NB4 (cell line): ENCODE results near the gene FARP1.
A peak's percentile ranks its signal among the peaks of the same experiment; 100 is the strongest.

ENCODE experiments used
- DNase-seq: peaks from one replicate; pipeline ENCODE4 v3.0.0; 2010; ENCODE audit warnings: low read depth
- H3K4me3 ChIP-seq: one replicate; pipeline ENCODE4 v1.5.1; 2011; ENCODE audit warnings: mild to moderate bottlenecking, low read depth, low read length, moderate library complexity
- CTCF ChIP-seq: IDR thresholded peaks from one replicate; pipeline ENCODE4 v1.5.1; 2012; ENCODE audit warnings: low read depth, low read length
- MYC ChIP-seq: IDR thresholded peaks from 2 replicates; pipeline ENCODE4 v1.6.1; 2011; ENCODE audit warnings: low read depth, low read length
- POLR2A ChIP-seq: IDR thresholded peaks from 2 replicates; pipeline ENCODE4 v1.6.1; 2011; ENCODE audit warnings: mild to moderate bottlenecking; ENCODE audit not compliant: insufficient read length; ENCODE audit errors: extremely low read depth
- TF ChIP-seq, protein P1 (sequence below): IDR thresholded peaks from 2 replicates; pipeline ENCODE4 v1.6.1; 2011; ENCODE audit warnings: low read depth, low read length

Gene FARP1

DNA sequence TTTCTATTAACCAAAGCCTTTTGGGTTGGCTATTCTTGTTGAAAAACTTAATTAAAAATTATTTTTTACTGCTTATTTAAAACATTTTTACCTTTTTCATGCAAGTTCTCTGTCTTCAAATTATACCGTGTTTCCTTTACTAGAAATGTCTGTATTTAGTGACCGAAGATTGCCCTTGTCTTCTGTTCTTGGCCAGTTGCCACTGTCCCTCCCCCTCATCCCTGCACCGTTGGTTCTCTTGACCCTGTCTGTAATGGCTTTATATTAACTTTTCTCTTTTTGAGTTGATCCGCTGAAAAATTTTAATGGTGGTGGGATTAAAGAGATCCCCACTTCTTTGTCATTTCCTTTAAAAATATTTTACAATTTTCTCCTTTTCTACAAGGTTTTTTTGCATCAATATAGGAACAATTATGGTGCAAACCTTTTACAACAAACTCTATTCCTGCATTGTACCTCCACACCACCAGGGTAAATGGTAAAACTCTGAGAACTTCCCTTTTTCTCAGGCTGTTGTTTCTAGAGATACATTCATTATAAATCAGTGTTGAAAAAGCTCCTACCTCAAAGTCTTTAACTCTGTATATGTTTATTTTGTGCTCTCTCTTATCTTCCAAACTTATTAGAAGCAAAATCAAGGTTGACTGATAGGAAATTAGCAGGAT lies 47.1 kb downstream of the FARP1 start:
- H3K4me3 ChIP-seq, result no peak overlapping the region
- TF ChIP-seq, protein P1, sequence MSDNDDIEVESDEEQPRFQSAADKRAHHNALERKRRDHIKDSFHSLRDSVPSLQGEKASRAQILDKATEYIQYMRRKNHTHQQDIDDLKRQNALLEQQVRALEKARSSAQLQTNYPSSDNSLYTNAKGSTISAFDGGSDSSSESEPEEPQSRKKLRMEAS, result no peak
- TF ChIP-seq CTCF (no peak), MYC (no peak), POLR2A (no peak)
- DNase-seq, result peak; percentile 22

GRCh38 chr13:98190889-98191444 lies 48.1 kb downstream of the FARP1 start:
- no peak overlapping the region for H3K4me3 ChIP-seq
- TF ChIP-seq POLR2A (no peak), MYC (no peak), CTCF (no peak)
- TF ChIP-seq, protein P1, result no peak
- no peak for DNase-seq

DNA sequence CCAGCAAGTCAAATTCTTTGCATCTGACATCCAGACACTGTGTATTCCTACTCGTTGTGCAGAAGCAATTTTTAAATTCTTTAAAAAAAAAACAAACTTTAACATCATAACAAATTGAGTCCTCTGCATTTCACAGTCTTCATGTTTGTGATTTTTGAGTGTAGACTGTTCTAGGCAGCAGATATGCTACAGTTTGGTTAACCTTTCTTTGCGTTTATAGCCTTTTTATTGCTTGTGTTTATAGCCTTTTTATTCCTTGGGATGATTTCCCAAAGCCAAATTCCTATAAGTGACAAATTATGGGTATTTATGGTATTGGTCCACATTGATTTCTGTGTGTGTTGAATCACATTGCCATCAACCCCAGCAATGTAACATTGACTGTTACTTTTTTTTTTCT lies 49.1 kb downstream of the FARP1 start:
- no peak overlapping the region for H3K4me3 ChIP-seq
- TF ChIP-seq CTCF (no peak), MYC (no peak), POLR2A (no peak)
- TF ChIP-seq, protein P1, result no peak
- no peak for DNase-seq

- TF ChIP-seq POLR2A, result no peak
- TF ChIP-seq, protein P1, result no peak
- no peak overlapping the region for H3K4me3 ChIP-seq
- no peak for DNase-seq
Observed at GRCh38 chr13:98195054-98195791, 52.3 kb downstream of the FARP1 start.

- no peak for TF ChIP-seq MYC
- no peak overlapping the region for H3K4me3 ChIP-seq
Observed at GRCh38 chr13:98198683-98199082, 55.8 kb downstream of the FARP1 start.

DNA sequence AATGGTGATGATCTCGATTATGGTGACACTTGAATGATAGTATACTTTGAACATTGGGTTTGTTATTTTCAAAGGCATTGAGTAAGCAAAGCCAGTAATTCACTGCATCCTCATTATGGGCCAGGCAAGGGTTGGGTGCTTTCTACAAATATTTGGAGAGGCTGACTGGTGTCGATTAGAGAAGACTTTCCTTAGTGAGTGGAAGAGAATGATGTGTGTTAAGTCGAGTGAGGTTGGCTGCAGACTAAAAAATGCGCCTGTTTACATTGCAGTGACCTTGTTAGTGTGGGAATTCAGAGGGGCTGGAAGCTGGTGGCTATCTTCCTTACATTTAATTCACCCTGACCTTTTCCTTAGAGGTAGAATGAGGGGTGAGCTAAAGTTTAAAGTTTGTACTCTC lies 56.6 kb downstream of the FARP1 start:
- TF ChIP-seq, protein P1, result no peak
- TF ChIP-seq CTCF (no peak), MYC (no peak), POLR2A (no peak)
- no peak for DNase-seq
- H3K4me3 ChIP-seq, result no peak overlapping the region

More at GRCh38 chr13:98198683-98199082, 55.8 kb downstream of the FARP1 start:
- DNase-seq, result no peak
